Immature natural killer cell (primary cell): ENCODE measurements around the gene ZMYM2. TPM values are rescaled to one million over a fixed set of nuclear protein-coding genes. Genes with fewer than 3 reads are reported as not detected.

Source experiments
- DNase-seq, 3 donors: peaks; one replicate each; pipeline ENCODE4 v3.0.0; 2022; ENCODE audit warnings: mixed read lengths in 1 of 3
- H3K27ac Mint-ChIP-seq, 6 donors: one replicate each; pipeline ENCODE4 v1.8.0; 2020; ENCODE audit warnings: mixed read lengths in 6 of 6, mild to moderate bottlenecking in 5 of 6, inconsistent platforms in 4 of 6, moderate library complexity in 3 of 6
- H3K27me3 Mint-ChIP-seq, 3 donors: one replicate each; pipeline ENCODE4 v1.8.0; 2020 to 2021; ENCODE audit warnings: low read depth in 3 of 3, mild to moderate bottlenecking in 3 of 3, mixed read lengths in 3 of 3, moderate library complexity in 3 of 3, inconsistent platforms in 1 of 3
- H3K36me3 Mint-ChIP-seq, 3 donors: one replicate each; pipeline ENCODE4 v1.8.0; 2020; ENCODE audit warnings: mixed read lengths in 3 of 3, inconsistent platforms in 2 of 3, mild to moderate bottlenecking in 2 of 3
- H3K4me1 Mint-ChIP-seq, 2 donors: one replicate each; pipeline ENCODE4 v1.8.0; 2020; ENCODE audit warnings: inconsistent platforms in 2 of 2, mild to moderate bottlenecking in 2 of 2, mixed read lengths in 2 of 2, moderate library complexity in 1 of 2
- H3K4me3 Mint-ChIP-seq, 5 donors: one replicate each; pipeline ENCODE4 v1.8.0; 2020; ENCODE audit warnings: mild to moderate bottlenecking in 5 of 5, mixed read lengths in 5 of 5, inconsistent platforms in 3 of 5, moderate library complexity in 3 of 5
- H3K9me3 Mint-ChIP-seq, 6 donors: one replicate each; pipeline ENCODE4 v1.8.0; 2020; ENCODE audit warnings: mild to moderate bottlenecking in 6 of 6, mixed read lengths in 6 of 6, inconsistent platforms in 4 of 6, moderate library complexity in 3 of 6
- polyA plus RNA-seq, 3 donors: library from polyadenylated mRNA; unstranded; fragments of 300-500 nt; fragmentation: Illumina TruSeq; gene quantifications; one replicate each; pipeline ENCODE4 v1.2.3, GENCODE V29; 2021

Gene ZMYM2
- polyA plus RNA-seq, 3 donors from 2014 or later, result 6.7 to 12.6 (median 11.2) TPM

DNA sequence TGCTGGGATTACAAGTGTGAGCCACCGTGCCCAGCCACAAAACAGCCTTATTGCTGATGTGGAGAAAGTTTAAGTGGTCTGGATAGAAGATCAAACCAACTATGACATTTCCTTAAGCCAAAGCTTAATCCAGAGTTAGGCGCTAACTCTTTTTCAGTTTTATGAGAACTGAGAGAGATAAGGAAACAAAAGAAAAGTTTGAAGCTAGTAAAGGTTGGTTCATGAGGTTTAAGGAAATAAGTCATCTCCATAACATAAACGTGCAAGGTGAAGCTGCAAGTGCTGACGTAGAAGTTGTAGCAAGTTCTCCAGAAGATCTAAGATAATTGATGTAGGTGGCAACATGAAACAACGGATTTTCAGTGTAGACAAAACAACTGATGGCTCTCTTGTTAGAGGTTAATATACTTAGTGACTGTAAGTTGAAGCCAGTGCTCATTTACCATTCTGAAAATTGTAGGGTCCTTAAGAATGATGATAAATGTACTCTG lies 41.6 kb downstream of the ZMYM2 start:
- no peak for DNase-seq
- Mint-ChIP-seq H3K9me3 (no peaks in the 10 kb centered on the region), H3K4me1 (peaks cover 26 to 69% of the 10 kb centered on the region in 2 donors), H3K27ac (peak overlapping the region in 1 of 6 donors; percentile 34), H3K36me3 (peaks cover 0 to 26% (median 4%) of the 10 kb centered on the region in 3 donors), H3K27me3 (peaks cover 0 to 3% (median 0%) of the 10 kb centered on the region in 3 donors), H3K4me3 (no peak overlapping the region)

DNA sequence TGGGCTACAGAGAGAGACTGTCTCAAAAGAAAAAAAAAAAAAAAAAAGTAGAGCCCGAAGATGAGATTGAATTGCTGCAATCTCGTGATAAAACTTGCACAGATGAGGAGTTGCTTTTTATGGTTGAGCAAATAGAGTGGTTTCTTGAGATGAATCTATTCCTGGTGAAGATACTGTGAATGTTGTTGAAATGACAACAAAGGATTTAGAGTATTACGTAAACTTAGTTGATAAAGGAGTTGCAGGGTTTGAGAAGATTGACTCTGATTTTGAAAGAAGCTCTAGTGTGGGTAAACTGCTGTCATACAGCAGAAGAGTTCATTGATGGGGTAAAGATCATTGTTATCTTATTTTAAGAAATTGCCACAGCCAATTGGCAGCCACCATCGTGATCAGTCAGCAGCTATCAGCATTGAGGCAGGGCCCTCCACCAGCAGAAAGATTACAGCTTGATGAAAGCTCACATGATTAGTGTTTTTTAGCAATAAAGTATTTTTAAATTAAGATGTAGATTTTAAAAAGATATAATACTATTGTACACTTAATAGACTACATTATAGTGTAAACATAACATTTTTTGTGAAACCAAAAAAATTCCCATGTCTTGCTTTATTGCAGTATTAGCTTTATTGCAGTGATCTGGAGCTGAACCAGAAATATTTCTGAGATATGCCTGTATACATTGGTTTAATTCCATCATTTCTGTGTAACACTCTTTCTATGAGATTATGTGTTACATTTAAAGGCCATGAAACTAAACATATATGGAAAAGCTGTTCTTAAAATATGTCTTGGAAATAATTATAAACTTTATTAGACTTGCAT lies 43.1 kb downstream of the ZMYM2 start:
- Mint-ChIP-seq H3K9me3 (no peaks in the 10 kb centered on the region), H3K27ac (no peak overlapping the region), H3K27me3 (peaks cover 0 to 3% (median 0%) of the 10 kb centered on the region in 3 donors), H3K36me3 (peaks cover 4 to 28% (median 5%) of the 10 kb centered on the region in 3 donors), H3K4me1 (peaks cover 22 to 60% of the 10 kb centered on the region in 2 donors), H3K4me3 (no peak overlapping the region)
- DNase-seq, result no peak

DNA sequence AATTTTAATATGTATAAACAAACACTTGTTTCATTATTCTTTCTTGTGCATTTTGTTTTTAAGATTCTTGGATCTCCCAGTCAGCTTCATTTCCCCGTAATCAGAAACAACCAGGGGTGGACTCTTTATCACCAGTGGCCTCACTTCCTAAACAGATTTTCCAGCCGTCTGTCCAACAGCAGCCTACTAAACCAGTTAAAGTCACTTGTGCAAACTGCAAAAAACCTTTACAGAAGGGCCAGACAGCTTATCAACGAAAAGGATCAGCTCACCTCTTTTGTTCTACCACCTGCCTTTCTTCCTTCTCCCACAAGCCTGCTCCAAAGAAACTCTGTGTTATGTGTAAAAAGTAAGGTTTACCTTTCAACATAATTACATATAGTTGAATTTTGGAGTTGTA lies 44.3 kb downstream of the ZMYM2 start:
- no peak overlapping the region for H3K4me3 Mint-ChIP-seq
- peaks cover 18 to 48% of the 10 kb centered on the region in 2 donors for H3K4me1 Mint-ChIP-seq
- peaks cover 0 to 2% (median 0%) of the 10 kb centered on the region in 3 donors for H3K27me3 Mint-ChIP-seq
- peak overlapping the region in 3 of 6 donors; percentile 26 to 46 (median 41) for H3K27ac Mint-ChIP-seq
- H3K36me3 Mint-ChIP-seq, result peaks cover 8 to 20% (median 8%) of the 10 kb centered on the region in 3 donors
- DNase-seq, result no peak
- no peaks in the 10 kb centered on the region for H3K9me3 Mint-ChIP-seq

DNA sequence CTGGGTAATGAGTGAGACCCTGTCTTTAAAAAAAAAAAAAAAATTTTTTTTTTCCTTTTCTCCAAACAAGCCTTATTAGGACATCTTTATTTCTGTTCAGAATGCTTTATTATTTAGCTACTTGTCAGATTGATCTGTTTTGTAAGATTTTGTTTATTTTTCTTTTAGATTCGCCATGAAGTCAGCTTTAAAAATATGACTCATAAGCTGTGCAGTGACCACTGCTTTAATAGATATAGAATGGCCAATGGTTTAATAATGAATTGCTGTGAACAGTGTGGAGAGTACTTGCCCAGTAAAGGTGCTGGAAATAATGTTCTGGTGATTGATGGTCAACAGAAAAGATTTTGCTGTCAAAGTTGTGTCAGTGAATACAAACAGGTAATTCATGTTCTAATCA lies 47.7 kb downstream of the ZMYM2 start:
- DNase-seq, result no peak
- no peak overlapping the region for H3K4me3 Mint-ChIP-seq
- H3K4me1 Mint-ChIP-seq, result peaks cover 6 to 19% of the 10 kb centered on the region in 2 donors

DNA sequence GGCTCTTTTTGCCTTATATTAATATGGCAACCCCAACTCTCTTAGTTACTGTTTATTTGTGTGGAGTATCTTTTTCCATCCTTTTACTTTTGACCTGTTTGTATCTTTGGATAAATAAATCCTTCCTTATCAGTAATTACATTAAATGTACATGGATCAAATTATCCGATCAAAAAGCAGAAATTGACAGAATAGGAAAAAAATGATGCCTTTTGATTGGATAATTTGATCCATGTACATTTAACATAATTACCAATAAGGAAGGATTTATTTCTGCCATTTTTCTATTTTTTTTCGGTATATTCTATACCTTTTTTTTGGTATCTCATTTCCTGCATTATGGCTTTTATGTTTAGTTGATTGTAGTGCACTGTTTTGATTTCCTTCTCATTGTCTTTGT lies 57.2 kb downstream of the ZMYM2 start:
- DNase-seq, result no peak
- Mint-ChIP-seq H3K4me1 (peaks cover 28 to 59% of the 10 kb centered on the region in 2 donors), H3K27ac (no peak overlapping the region), H3K36me3 (peaks cover 37 to 53% (median 46%) of the 10 kb centered on the region in 3 donors), H3K27me3 (peaks cover 0 to 2% (median 2%) of the 10 kb centered on the region in 3 donors), H3K9me3 (peaks cover 8 to 24% (median 16%) of the 10 kb centered on the region in 6 donors), H3K4me3 (no peak overlapping the region)

More for the DNA sequence above, 47.7 kb downstream of the ZMYM2 start:
- H3K27ac Mint-ChIP-seq, result peak overlapping the region in 1 of 6 donors; percentile 49
- no peaks in the 10 kb centered on the region for H3K9me3 Mint-ChIP-seq
- H3K27me3 Mint-ChIP-seq, result no peaks in the 10 kb centered on the region
- H3K36me3 Mint-ChIP-seq, result peaks cover 8 to 32% (median 24%) of the 10 kb centered on the region in 3 donors

DNA sequence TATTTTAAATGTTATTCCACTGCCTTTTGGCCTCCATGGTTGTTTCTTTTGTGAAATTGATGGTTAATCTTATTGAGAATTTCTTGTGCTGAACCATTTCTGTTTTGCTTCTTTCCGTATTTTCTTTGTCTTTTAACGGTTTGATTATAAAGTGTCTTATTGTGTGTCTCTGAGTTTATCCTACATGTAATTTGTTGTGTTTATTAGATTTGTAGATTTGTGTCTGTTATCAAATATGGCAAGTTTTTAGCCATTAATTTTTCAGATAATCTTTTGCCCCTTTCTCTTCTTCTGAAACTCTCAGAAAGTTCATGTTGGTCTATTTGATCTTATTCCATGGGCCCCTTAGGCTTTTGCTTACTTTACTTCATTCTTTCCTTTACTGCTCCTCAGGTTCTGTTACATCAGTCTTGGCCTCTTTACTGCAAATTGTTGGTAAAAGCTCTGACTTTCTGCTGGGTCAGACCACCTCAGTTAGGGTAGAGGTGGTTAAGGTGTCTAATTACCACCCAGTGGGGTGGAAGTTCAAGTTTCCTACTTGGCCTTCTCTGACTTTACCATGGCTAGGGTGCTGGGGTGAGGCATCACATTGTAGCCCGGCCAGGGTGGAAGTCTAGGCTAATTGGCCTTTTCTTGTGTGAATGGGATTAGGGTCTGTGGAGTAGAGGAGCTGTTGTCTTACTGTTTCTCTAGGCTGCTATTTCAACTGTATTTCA lies 58.3 kb downstream of the ZMYM2 start:
- H3K27me3 Mint-ChIP-seq, result peaks cover 0 to 2% (median 2%) of the 10 kb centered on the region in 3 donors
- H3K36me3 Mint-ChIP-seq, result peaks cover 44 to 61% (median 54%) of the 10 kb centered on the region in 3 donors
- peak overlapping the region in 1 of 6 donors; percentile 35 for H3K27ac Mint-ChIP-seq

DNA sequence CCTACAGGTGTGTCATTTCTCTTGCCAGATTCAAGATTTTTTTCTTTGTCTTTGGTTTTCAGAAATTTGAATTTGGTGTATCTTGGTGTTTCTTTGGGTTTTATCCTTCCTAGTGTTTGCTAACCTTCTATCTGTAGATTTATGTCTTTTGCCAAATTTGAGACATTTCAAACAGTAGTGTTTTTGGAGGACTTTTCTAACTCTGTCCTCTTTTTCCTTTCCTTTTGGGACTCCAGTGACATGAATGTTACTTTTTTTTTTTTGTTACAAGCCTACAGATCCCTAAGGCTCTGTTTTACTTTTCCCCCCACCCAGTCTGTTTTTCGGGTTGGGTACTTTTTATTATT lies 58.8 kb downstream of the ZMYM2 start:
- Mint-ChIP-seq H3K27ac (no peak overlapping the region), H3K27me3 (peaks cover 0 to 2% (median 2%) of the 10 kb centered on the region in 3 donors), H3K4me3 (no peak overlapping the region), H3K9me3 (peaks cover 8 to 24% (median 16%) of the 10 kb centered on the region in 6 donors), H3K36me3 (peaks cover 47 to 64% (median 59%) of the 10 kb centered on the region in 3 donors), H3K4me1 (peaks cover 28 to 68% of the 10 kb centered on the region in 2 donors)
- no peak for DNase-seq

More for the DNA sequence above, 58.3 kb downstream of the ZMYM2 start:
- Mint-ChIP-seq H3K4me1 (peaks cover 28 to 66% of the 10 kb centered on the region in 2 donors), H3K9me3 (peaks cover 8 to 24% (median 16%) of the 10 kb centered on the region in 6 donors), H3K4me3 (peak overlapping the region in 1 of 5 donors; percentile 36)
- DNase-seq, result no peak

DNA sequence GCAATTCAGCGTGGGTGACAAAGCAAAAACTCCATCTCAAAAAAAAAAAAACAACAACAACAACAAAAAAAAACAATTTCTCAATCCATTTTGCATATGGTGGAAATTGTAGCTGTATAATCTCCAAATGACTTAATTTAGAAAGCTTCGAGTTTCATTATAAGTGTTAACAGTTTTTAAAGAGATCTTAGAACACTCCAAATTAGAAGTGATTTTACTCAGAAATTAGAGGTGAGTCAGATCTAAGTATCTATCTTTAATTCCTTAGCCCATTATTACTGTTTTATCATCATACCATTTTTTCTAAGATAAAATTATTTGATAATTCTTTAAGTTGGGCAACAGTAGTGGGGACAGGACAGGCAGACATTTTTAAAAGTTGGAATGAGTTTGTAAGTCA lies 60.5 kb downstream of the ZMYM2 start:
- H3K36me3 Mint-ChIP-seq, result peaks cover 47 to 52% (median 52%) of the 10 kb centered on the region in 3 donors
- no peak for DNase-seq
- H3K27ac Mint-ChIP-seq, result no peak overlapping the region
- H3K4me3 Mint-ChIP-seq, result no peak overlapping the region
- peaks cover 0 to 2% (median 0%) of the 10 kb centered on the region in 3 donors for H3K27me3 Mint-ChIP-seq
- peaks cover 8 to 24% (median 16%) of the 10 kb centered on the region in 6 donors for H3K9me3 Mint-ChIP-seq
- H3K4me1 Mint-ChIP-seq, result peaks cover 20 to 51% of the 10 kb centered on the region in 2 donors

DNA sequence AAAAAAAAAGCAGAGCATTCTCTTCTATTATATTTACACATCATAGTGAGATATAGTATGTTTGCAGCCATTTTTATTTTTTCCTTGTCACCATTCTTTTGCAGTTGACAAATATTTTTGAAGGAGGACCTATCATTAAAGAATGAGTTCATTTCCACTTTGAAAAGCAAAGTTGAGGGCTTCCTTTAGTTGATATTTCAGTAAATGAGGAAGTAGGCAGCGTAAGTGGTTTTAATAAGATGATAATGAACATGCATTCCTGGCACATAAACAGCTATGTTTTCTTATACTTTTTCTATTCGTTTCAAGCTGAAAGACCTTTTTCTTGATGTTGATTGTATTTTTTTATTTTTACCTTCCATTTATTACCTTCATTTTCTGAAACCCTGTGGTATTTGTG lies 66.2 kb downstream of the ZMYM2 start:
- Mint-ChIP-seq H3K4me1 (peaks cover 3 to 22% of the 10 kb centered on the region in 2 donors), H3K9me3 (no peaks in the 10 kb centered on the region), H3K4me3 (no peak overlapping the region), H3K27me3 (no peaks in the 10 kb centered on the region), H3K36me3 (peaks cover 25 to 33% (median 26%) of the 10 kb centered on the region in 3 donors), H3K27ac (peak overlapping the region in 1 of 6 donors; percentile 42)
- DNase-seq, result no peak

DNA sequence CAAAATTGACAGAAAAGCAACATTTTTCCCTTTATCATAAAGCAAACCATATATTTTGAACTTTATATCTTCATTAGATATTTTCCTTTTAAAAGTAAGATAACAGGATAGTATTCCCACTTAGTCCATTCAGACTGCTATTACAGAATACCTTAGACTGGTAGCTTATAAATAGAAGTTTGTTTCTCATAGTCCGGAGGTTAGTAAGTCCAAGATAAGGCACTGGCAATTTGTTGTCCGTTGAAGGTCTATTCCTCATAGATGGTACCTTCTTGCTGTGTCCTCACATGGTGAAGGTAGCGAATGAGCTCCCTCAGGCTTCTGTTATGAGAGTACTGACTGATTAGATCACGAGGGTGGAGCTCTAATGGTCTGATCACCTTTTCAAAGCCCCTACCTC lies 70.4 kb downstream of the ZMYM2 start:
- DNase-seq, result no peak
- Mint-ChIP-seq H3K27me3 (no peaks in the 10 kb centered on the region), H3K4me3 (no peak overlapping the region), H3K9me3 (no peaks in the 10 kb centered on the region), H3K4me1 (peaks cover 3 to 11% of the 10 kb centered on the region in 2 donors), H3K36me3 (peaks cover 13 to 41% (median 17%) of the 10 kb centered on the region in 3 donors), H3K27ac (no peak overlapping the region)

DNA sequence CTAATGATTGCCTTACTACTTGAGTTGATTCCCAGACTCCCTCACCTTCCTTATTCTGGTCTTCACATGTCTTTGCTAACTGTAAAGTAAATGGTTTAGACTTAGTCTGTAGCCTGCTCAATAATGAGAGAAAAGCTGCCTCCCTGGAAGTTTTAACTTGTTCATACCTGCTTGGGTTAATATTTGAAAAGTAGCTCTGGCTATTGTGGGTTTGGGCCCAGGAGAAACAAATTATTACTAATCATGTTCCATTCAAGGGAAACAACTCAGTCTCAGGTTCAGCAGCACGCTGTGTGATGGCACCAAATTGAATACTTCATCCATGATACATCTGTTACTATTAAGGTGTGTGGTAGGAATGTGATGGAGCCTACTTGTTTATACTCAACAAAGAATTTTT lies 75.0 kb downstream of the ZMYM2 start:
- H3K36me3 Mint-ChIP-seq, result peaks cover 22 to 48% (median 24%) of the 10 kb centered on the region in 3 donors
- H3K4me1 Mint-ChIP-seq, result peaks cover 3 to 9% of the 10 kb centered on the region in 2 donors
- no peak for DNase-seq
- no peaks in the 10 kb centered on the region for H3K9me3 Mint-ChIP-seq
- peak overlapping the region in 1 of 6 donors; percentile 75 for H3K27ac Mint-ChIP-seq
- no peaks in the 10 kb centered on the region for H3K27me3 Mint-ChIP-seq
- no peak overlapping the region for H3K4me3 Mint-ChIP-seq

DNA sequence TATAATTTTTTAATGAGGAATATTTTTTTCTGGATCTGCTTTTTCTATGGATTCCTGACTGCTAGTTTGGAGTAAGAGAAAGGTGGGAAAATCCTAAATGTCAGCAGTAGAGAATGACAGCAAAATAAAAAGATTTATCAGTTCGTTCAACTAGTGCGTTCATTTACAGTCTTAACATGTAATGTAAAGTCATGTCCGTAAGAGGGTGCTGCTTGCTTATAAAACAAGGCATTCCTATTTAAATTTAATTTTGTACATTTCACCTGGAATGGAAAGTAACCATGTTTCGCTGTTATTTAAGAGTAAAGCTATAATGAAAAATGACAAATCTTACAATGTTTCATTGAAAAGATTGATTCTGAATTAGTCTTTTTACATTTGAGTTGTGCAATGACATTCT lies 76.6 kb downstream of the ZMYM2 start:
- Mint-ChIP-seq H3K36me3 (peaks cover 31 to 64% (median 38%) of the 10 kb centered on the region in 3 donors), H3K9me3 (no peaks in the 10 kb centered on the region), H3K4me3 (no peak overlapping the region), H3K27me3 (no peaks in the 10 kb centered on the region), H3K4me1 (peaks cover 10 to 11% of the 10 kb centered on the region in 2 donors), H3K27ac (peak overlapping the region in 1 of 6 donors; percentile 11)
- DNase-seq, result no peak

DNA sequence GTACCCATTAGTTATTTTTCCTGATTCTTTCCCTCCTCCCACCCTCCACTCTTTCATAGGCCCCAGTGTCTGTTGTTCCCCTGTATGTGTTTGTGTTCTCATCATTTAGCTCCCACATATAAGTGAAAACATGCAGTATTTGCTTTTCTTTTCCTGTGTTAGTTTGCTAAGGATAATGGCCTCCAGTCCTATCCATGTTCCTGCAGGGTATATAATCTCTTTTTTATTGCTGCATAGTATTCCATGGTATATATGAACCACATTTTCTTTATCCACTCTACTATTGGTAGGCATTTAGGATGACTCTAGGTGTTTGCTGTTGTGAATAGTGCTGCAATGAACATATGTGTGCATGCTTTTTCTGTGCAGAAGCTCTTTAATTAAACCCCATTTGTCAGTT lies 79.4 kb downstream of the ZMYM2 start:
- H3K27ac Mint-ChIP-seq, result peak overlapping the region in 1 of 6 donors; percentile 14

More for the DNA sequence above, 79.4 kb downstream of the ZMYM2 start:
- Mint-ChIP-seq H3K4me3 (no peak overlapping the region), H3K4me1 (peaks cover 29 to 35% of the 10 kb centered on the region in 2 donors), H3K27me3 (peaks cover 0 to 1% (median 0%) of the 10 kb centered on the region in 3 donors), H3K36me3 (peaks cover 46 to 71% (median 49%) of the 10 kb centered on the region in 3 donors), H3K9me3 (no peaks in the 10 kb centered on the region)
- DNase-seq, result no peak
